Right ventricle myocardium superior (tissue), 1 donor: ENCODE results near the gene PDE6H. TPM values are rescaled to one million over a fixed set of nuclear protein-coding genes. Genes with fewer than 3 reads are reported as not detected.

Experiments
- ATAC-seq: fragments of 200-7000 bp; cut with Tn5 transposase; one replicate; pipeline ENCODE4 v1.9.1; 2020; ENCODE audit warnings: mild to moderate bottlenecking; ENCODE audit not compliant: poor library complexity
- DNase-seq: peaks from one replicate; pipeline ENCODE4 v3.0.0-alpha.2; 2020
- intact Hi-C: fragments of 100-400 bp; cut with DNase I; formaldehyde crosslinking; loops from one replicate; pipeline ENCODE4 v1.11.2; 2022
- total RNA-seq: library from RNA; stranded (reverse); fragmentation: NEBNext Ultra II Directional; extraction: Animal tissue kit (Norgen Biotek cat#: 25700); gene quantifications from one replicate; pipeline ENCODE4 v1.2.1, GENCODE V29; 2021
- donor health status: DM: no; HTN: yes; CAD: no; lungs with severe emphysema.

Gene PDE6H
- total RNA-seq, 1 donor from 2014 or later, result not detected

DNA sequence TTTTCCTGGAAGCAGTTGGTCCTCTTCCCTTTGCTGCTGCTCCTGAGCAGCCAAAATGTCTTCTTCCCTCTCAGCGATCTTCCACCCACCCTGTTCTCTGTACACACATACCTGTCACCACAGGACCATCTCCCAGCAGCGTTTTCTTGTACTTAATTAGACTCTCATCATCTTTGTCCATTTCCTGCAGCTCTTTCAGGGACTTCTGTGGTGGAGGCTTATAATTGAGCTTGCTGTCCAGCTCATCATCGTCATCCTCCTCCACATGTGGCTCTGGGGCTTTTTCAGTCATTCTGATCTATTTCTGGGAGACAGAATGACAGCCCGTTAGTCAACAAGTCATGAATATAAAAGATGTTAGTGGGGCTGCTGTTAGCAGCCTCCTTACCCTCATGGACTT is 22.4 kb upstream of the PDE6H start:
- ATAC-seq (no peak), DNase-seq (no peak)
- intact Hi-C loops, result no loop called here

DNA sequence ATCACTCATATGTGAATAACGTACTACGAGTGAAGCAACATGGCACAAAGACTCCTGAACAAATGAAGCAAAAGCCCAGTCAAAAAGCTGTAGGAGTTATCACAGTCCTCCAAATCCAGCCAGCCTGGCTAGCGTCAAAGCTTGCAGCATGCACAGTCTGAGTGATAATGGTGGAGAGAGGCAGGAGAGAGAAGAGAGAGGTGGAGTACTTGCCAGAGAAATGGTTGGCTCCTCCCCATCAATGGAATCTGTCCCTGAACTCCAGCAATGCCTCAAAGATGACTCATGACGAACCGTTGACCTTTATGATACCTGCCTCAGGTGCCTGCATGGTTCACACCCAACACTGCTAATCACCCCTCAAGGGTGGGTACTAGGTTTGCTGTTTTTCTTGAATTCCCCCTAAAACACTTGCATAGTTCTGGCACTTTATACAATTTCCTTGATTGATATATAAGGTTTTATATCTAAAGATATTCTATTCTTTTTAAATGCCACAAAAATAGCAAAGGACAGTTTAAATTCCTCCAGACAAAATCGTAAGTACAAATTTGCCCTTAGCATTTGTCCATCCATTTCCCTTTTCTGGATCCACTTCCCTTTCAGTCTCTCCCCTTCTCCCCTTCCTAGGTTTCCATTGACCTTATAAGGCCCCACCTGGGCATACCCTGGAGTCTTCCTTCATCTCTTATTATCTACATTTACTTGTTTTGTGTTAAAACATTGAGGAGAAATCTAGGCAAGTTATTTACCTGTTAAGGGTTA is 21.7 kb upstream of the PDE6H start:
- ATAC-seq, result peak; percentile 64
- intact Hi-C loops, result no loop called here

DNA sequence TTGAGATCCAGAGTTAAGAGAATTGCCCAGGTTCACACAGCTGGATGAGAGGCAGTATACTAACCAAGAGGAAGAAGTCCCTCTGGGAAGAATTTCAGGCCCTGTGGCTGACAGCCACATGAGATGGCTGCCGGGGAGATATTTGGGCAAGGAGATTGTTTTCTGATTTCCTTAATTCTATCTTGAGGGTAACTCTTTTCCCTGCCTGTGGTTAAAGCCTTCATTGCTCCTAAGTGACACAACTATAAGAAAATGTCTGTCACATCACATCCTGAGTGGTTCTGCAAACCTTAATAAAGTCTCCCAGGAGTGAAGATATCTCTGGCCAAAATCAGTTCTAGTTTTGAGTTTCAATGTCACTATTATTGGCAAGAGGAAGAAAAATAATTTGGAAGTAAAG is 21.0 kb upstream of the PDE6H start:
- ATAC-seq (no peak), DNase-seq (no peak)
- intact Hi-C loops, result no loop called here

More for the DNA sequence above, 21.7 kb upstream of the PDE6H start:
- DNase-seq, result no peak

DNA sequence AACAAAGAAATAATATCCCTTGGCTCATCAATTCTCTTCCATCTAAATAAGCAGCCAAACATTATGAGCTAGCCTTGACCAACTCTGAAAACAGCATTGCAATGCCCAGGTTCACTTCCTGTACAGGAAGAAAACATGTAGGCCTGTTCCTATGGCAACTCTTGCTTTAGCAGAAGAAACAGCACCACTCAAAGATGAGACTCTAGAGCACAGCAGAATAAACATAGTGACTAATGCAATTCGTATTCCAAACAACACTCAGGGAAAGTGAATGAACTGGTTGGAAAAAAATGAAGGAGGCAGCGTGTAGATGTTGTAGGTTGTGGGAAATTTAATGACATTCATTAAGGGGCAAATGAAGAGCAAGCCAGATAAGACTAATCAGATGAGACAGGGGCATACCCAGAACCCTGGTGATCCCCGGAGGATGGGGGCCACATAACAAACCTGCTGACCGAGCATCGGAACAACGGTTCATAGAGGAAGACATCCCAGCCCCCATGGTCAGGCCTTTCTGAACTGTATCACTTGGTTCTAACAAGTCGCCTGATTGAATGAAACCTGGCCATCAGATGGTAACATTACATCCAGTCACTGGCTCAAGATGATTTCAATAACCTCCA is 20.4 kb upstream of the PDE6H start:
- DNase-seq (no peak), ATAC-seq (peak; percentile 63)
- intact Hi-C loops, result no loop called here

DNA sequence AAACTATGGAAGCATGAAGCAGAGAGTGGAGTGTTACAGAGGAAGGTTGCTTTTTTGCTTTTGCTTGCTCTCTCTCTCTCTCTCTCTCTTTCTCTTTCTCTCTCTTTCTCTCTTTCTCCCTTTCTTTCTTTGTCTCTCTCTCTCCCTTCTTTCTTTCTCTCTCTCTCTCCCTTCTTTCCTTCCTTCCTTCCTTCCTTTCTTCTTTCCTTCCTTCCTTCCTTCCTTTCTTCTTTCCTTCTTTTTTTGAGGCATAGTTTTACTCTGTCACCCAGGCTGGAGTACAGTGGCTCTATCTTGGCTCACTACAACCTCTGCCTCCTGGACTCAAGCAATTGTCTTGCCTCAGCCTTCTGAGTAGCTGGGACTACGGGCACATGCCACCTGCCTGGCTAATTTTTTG is 19.1 kb upstream of the PDE6H start:
- DNase-seq, result no peak
- ATAC-seq, result no peak
- intact Hi-C loops, result no loop called here

DNA sequence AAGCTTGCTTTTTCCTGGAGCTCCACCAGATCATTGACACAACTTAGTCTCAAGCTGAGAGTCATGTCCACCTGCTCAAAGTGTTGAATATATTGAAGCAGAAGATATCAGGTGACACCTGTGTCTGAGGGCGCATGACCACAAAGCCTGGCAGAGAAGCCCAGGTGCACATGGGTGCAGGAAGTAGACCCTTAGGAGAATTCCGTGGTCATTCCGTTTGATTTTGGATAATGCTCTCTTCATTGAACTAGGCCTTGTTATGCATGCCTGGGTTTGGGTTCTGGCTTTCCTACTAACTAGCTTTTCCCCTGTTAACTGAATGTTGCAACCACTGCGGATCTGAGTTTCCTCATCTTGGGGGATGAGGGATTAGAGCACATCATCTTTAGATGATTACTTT is 18.6 kb upstream of the PDE6H start:
- ATAC-seq (no peak), DNase-seq (no peak)
- intact Hi-C loops, result no loop called here

DNA sequence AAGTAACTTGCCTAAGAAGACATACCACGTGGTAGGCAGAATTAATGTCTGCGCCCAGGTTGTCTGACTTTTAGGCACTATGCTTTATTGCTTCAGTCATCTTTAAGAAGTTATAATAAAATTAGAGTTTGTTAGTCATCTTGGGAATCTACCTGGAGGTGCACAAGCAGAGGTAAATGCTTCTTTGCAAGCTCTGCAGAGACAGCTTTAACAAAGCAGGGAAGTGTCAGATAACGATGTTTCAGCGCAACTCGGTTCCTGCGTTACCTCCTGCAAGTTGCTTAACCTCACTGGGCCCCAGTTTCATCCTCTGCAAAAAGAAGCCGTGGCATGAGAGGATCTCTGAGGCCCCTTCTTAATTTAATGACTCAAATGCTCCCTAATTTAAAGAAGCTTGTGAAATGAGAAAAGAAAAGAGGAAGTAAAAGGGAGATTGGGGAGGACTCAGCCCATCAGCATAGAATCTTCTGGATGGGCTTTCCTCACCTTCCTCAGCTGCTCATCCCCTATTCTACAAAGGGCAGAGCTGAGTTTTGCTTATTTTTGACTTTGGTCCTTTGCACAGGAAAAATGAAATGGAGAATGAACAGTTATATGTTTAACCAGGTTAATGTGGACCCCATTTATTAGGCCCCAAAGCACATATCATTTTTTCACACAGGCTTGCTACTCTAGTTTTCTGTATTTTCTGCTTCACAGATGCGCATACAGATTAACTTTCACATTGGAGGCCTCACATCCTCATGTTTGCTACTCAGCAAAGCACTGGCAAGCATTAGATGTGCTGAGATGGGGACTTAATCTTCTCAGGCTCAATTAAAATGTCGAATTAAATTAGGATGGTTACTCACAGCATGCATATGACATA is 16.6 kb upstream of the PDE6H start:
- intact Hi-C loops, result no loop called here
- no peak for ATAC-seq
- no peak for DNase-seq

DNA sequence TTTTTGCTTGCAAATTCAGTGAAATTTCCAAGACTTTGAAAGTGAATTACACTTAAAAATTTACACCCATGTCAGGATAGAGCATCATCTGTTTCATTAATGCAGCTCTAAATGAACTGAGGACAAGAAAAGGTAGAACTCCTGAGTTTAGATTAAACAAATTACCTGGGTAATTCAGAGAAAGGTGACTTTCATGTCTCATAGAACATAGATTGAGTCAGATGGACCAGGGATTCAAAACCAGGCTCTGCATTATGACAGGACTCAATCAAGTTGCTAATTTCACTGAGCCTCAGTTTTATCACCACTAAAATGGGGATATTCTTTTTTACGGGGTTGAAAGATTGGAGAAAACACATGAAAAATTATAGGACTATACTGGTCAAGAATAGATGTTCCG is 15.9 kb upstream of the PDE6H start:
- DNase-seq (no peak), ATAC-seq (no peak)
- intact Hi-C loops, result no loop called here

DNA sequence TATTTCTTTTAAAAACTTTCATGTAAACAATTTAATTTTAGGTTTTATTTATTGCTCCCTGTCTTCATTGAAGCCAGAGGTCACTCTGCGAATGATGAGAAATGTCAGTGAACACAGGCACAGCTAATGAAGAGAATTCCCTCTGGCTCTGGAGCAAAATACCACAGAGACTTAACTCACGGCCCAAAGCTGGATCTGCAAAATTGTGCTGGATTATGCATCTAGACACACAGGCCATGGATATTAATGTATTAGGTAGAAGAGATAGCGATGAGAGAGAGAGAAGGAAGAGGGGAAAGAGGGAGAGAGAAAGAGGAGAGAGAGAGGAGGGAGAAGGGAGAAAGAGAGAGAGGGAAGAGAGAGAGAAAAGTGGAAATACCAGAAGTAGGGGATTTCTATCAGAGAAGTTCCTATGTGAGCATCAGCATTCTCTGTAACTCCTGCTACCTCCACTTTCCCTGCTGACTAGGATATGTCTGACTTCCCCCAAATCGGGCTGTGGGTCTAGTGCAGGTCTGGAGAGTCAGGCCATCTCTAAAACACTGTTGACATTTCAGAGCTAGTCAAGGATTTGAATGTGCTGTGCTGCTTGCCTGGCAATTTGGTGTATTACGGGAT is 15.2 kb upstream of the PDE6H start:
- intact Hi-C loops, result no loop called here
- DNase-seq, result no peak
- ATAC-seq, result no peak

DNA sequence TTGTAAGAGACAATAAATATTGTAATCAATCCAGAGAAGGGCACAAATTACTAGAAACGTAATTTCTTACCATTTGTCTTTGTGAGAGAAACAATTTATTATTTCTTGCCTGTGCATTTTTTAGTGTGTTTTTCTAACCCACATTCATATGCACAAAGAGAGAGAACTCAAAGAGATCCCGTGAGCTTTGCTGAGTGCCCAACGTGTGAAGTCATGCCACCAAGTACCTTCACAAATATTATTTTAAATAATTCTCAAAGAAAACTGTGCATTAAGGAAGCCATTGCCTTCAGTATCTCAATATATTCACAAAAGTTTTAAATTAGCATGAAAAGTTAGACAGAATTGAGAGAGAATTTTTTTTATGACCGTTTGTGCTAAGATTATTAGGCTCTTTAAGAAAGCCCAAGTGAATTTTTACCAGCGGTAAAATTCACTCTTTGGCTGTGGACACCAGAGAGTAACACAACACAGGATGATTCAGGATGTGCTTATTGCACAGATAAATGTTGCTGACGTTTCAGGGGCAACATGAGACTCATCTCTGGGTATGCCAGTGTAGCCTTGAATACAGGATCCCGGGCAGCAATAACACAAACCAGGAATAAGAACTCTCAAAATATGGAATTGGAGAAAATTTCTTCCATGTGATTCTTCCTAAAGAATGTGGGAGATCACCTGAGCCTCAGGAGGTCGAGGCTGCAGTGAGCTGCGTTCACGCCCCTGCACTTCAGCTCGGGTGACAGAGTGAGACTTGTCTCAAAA is 14.3 kb upstream of the PDE6H start:
- intact Hi-C loops, result no loop called here
- ATAC-seq, result no peak
- DNase-seq, result no peak

DNA sequence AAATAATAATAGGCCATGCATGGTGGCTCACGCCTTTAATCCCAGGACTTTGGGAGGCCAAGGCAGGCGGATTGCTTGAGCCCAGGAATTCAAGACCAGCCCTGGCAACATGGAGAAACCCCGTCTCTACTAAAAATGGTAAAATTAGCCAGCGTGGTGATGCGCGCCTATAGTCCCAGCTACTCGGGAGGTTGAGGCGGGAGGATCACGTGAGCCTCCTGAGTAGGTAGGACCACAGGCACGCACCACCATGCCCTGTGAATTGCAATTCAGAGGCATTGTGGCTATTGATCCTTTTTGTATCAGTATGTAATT is 13.8 kb upstream of the PDE6H start:
- DNase-seq (no peak), ATAC-seq (no peak)
- intact Hi-C loops, result no loop called here

DNA sequence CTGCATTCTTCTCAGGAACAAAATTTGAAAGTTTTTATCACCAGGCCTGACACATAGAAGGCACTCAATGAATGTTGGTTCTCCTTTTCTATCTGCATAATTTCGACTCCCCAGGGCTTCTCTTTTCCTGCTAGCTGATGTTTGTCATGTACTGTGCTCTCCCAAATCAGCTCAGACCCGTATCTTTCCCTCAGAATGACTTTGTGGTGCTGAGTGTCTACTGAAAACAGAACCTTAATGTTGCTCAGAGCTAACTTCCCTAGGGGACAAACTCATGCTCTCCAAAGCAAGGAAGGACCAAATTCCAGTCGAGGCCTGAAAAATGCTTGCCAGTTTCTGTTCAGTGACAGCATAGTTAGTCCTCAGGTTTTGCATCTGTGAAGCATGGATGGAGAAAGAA is 13.4 kb upstream of the PDE6H start:
- DNase-seq (no peak), ATAC-seq (peak; percentile 11)
- intact Hi-C loops, result no loop called here

DNA sequence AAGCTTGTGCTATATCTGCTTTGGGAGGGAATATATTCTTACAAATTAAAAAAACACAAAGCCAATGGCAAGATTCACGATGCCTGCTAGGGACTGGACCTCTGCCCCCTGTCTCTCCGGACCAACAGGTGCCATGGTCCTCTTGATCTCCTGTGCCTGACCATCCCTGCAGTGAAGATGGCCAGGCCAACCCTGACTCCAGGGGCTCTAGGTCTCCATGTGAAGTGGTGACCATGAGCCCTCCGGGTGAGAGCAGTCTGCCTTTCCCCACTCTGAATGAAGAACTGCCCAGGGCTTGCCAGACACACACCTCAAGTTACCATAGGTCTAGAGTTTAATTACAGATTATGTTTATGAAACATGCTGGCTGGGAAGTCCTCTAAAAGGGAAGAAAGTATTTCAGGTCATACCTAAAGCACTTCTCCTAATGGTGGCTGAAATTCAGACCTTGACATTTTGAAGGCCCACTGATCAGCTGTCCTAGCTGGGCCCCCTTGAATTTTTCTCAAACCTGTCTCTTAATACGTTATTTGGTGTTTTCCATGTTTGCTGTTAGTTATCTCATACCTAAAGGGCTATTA is 12.8 kb upstream of the PDE6H start:
- ATAC-seq (no peak), DNase-seq (no peak)
- intact Hi-C loops, result no loop called here

DNA sequence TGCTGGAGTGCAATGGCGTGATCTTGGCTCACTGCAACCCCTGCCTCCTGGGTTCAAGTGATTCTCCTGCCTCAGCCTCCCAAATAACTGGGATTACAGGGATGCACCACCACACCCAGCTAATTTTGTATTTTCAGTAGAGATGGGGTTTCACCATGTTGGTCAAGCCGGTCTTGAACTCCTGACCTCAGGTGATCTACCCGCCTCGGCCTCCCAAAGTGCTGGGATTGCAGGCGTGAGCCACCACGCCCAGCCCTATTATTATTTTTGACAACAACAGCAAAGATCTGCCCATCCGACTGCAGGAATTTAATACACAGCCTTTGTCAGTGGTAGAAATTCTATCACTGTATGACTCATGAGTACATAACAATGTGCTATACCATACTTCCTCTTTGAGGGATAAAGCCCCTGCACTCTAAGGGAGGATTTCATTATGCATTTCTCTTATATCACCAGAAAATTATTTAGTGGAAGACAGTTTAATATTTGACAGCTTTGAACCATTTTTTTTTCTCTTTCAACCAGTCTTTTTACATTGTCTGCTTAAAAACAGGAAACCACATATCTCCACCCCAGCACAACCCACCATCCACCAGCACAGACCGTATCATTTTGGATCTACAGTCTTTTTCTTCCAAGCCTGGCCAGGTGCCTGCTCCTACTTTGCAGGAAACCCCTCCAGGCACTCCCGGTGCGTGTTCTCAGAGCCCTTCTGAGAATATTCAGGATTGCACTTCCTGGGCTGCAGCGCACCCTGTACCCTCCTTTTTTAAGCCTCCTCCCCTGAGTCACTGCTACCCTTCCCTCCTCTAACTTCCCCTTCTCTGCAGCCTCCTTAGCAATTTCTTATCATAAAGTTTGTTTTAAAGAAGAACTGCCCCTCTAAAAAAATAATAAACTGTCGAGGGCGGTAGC is 12.0 kb upstream of the PDE6H start:
- intact Hi-C loops, result no loop called here
- ATAC-seq (peak; percentile 77), DNase-seq (peak; percentile 61)

DNA sequence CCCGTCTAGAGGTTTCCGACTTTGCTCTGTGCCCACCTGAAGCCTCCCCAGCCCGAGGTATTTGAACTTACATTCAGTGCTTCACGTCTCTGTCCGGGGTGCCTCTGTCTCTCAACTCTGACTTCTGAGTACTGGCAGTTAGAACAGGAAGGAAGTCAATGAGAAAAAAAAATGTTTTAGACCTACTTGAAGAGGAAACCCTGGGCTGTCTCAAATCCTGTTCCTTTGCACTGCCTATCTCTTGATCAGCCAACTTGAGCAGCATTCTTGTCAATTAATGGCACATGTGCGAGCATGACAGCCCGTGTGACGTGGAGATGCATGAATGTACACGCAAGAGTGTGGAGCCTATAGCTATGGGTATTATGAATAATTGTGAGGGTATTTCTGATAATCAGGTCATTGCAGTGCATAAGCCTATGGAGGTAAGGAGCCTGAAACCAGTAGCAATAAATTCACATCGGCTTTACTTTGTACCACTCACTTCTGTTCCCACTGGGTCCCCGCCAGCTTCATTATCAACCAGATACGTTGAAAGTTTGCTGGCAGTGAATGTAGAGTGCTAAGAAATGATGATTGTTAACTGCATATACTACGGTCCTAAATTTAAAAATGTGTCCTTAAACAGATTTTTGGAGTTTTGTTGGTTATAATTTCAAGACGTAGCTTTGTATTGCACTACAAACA is 11.2 kb upstream of the PDE6H start, which contains the start of gene ARHGDIB:
ARHGDIB (minus strand) TSS at position 136 of the 687 bp plus-strand sequence. CDS start 10,889 bp downstream, outside the sequence.
- DNase-seq, result peak; percentile 59
- intact Hi-C loops, result no loop called here
- peak; percentile 75 for ATAC-seq

DNA sequence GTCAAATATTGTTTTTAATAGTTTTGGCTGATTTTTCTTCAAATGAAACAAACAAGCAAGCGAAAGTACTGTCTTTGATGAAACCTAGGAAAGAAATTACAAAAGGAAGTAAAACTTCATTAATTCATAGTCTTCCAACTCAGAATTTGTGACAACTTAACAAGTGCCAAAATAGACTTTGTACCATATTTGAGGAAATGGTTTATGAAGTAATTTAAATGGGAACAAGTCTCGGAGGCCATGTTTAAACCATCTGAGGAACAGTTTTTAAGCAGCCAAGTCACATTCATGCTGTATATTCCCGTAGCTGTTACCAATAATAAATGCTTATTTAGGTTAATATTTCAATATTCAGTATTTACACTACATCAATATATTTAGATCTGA is 10.7 kb upstream of the PDE6H start:
- intact Hi-C loops, result no loop called here
- ATAC-seq (no peak), DNase-seq (no peak)

DNA sequence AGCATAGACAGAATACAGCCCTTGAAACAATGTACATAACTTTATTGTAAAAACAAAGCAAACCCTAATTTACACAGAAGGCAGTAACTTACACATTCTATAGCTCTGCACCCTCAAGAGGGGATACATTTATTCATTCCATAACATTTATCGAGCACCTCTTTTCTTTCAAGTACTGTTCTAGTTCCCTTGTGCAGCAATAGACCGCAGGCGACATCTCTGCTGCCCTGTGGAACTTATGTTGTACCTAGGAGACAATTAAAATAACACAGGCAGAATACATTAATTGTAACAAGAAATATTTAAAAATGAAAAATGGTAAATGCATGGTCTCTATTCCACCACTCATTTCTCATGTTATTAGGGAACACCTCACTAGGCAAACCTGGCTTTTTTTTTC is 10.0 kb upstream of the PDE6H start:
- no peak for ATAC-seq
- intact Hi-C loops, result no loop called here
- DNase-seq, result no peak
